ENCODE data around the gene KCNAB1. TPM values are rescaled to one million over a fixed set of nuclear protein-coding genes. Genes with fewer than 3 reads are reported as not detected.

Gene KCNAB1
- total RNA-seq, 4 donors from 2014 or later, result 0.38 to 1.5 (median 0.49) TPM

- Histone ChIP-seq H3K36me3 (no peaks in the 10 kb centered on the region), H3K27me3 (peaks cover 45% of the 10 kb centered on the region), H3K4me3 (no peak overlapping the region), H3K4me1 (peaks cover 14% of the 10 kb centered on the region), H3K9me3 (no peaks in the 10 kb centered on the region), H3K27ac (no peak overlapping the region)
- no peak for TF ChIP-seq POLR2AphosphoS5 (IDR thresholded peaks at IDR 0.05)
- no peak for TF ChIP-seq POLR2A (IDR thresholded peaks at IDR 0.05)
- TF ChIP-seq CTCF (IDR thresholded peaks at IDR 0.05), result no peak
- TF ChIP-seq EP300 (IDR thresholded peaks at IDR 0.05), result no peak
- no peak for DNase-seq (ENCODE audit: low spot score in 2 of 2)
- WGBS, result 100% methylated on average over 1 of the region's 1 CpG
Measured at GRCh38 chr3:156293566-156293965, 173.2 kb downstream of the KCNAB1 start.

DNA sequence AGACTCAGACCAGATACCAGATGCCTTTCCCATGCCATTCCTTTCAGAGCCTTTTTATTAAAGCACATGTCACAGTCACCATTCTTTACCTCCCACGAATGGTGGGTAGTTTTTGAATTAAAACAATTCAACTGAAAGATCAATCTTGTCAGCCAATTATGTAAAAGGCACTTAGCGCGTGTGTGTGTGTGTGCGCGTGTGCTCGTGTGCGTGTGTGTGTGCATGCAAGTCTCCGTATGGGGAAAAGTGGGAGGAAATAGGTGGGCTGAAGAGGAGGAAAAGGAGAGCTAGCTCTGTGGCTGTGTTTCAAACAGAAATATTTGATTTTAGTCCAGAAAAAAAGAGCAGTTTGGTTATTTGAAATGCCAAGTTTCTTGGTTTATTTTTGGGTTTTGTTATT is 177.2 kb downstream of the KCNAB1 start:
- TF ChIP-seq CTCF (IDR thresholded peaks at IDR 0.05), result no peak
- TF ChIP-seq POLR2AphosphoS5 (IDR thresholded peaks at IDR 0.05), result no peak
- no peak for TF ChIP-seq POLR2A (IDR thresholded peaks at IDR 0.05)
- no peak for TF ChIP-seq EP300 (IDR thresholded peaks at IDR 0.05)
- Histone ChIP-seq H3K36me3 (no peaks in the 10 kb centered on the region), H3K27me3 (peaks cover 14% of the 10 kb centered on the region), H3K4me1 (peaks cover 7% of the 10 kb centered on the region), H3K4me3 (no peak overlapping the region), H3K9me3 (no peaks in the 10 kb centered on the region), H3K27ac (no peak overlapping the region)
- no peak for DNase-seq (ENCODE audit: low spot score in 2 of 2)
- 92% methylated on average over 8 of the region's 8 CpGs for WGBS

DNA sequence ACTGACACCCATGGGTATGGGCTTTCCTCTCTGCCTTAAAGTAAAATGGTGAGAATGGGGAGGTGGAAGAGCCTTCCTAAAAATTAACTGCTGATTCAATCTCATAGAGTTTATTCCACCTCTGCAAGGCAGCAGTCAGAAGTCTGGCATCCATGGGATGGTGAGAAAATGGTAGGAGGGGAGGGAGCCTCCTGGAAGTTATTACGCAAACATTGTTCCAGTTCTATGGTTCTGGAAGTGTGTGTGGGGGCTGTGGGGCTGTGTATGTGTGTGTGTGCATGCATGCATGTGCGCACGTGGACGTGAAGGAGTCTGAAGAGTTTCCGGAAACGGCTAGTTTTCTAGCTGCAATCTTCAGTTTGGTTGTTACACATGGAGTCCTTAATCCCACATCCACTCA is 177.6 kb downstream of the KCNAB1 start:
- peaks cover 12% of the 10 kb centered on the region for H3K27me3 ChIP-seq
- no peaks in the 10 kb centered on the region for H3K9me3 ChIP-seq
- 92% methylated on average over 6 of the region's 6 CpGs for WGBS
- no peak for DNase-seq (ENCODE audit: low spot score in 2 of 2)
- H3K27ac ChIP-seq, result no peak overlapping the region
- H3K4me3 ChIP-seq, result no peak overlapping the region
- no peaks in the 10 kb centered on the region for H3K36me3 ChIP-seq
- TF ChIP-seq POLR2AphosphoS5 (IDR thresholded peaks at IDR 0.05), result no peak
- H3K4me1 ChIP-seq, result peaks cover 7% of the 10 kb centered on the region

DNA sequence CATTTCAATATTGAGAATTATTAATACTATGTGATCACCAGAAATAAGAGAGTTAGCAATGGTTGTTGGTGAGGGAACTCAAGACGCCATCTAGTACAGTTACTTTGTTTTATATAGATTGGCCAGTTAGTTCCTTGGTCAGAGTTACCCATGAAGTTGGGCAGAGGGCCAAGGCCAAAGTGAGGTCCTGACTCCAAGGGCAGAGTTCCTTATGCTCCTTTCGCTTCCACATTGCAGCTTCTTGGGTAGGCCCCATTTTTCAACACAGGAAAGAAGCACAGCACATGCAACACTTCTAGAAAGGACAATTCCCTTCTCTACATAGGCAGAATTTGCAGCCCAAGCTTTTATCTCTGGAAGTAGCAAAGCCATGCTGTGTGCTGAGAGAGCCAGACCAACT is 178.6 kb downstream of the KCNAB1 start:
- no peaks in the 10 kb centered on the region for H3K9me3 ChIP-seq
- no peak for DNase-seq (ENCODE audit: low spot score in 2 of 2)
- no peak for TF ChIP-seq EP300 (IDR thresholded peaks at IDR 0.05)
- TF ChIP-seq CTCF (IDR thresholded peaks at IDR 0.05), result no peak
- no peak for TF ChIP-seq POLR2AphosphoS5 (IDR thresholded peaks at IDR 0.05)
- no peak for TF ChIP-seq POLR2A (IDR thresholded peaks at IDR 0.05)
- H3K36me3 ChIP-seq, result no peaks in the 10 kb centered on the region
- H3K4me3 ChIP-seq, result no peak overlapping the region
- peaks cover 11% of the 10 kb centered on the region for H3K4me1 ChIP-seq
- H3K27ac ChIP-seq, result no peak overlapping the region
- H3K27me3 ChIP-seq, result peaks cover 5% of the 10 kb centered on the region
- WGBS, result 92% methylated on average over 2 of the region's 2 CpGs

DNA sequence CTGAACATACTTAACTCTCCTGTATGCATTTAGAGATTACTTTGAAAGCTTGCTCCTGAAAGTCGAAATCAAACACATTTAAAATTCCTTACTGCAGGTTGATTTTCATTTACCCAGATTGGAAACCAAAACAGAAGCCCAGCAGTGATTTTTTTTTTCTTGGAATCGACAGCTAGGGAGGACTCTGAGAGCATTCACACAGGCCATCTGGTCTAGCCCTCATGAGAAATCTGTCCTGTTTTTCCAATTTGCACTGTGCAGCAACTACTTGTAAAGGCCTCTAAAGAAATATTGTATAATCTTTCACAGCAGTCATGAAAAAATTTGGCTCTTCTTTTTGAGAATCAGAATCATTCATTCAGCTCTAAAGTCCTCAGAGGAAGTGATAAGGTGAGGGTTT is 179.2 kb downstream of the KCNAB1 start:
- H3K27ac ChIP-seq, result no peak overlapping the region
- H3K4me3 ChIP-seq, result no peak overlapping the region
- no peaks in the 10 kb centered on the region for H3K9me3 ChIP-seq
- no peak for DNase-seq (ENCODE audit: low spot score in 2 of 2)
- H3K36me3 ChIP-seq, result no peaks in the 10 kb centered on the region
- WGBS, result 79% methylated on average over 2 of the region's 2 CpGs
- TF ChIP-seq EP300 (IDR thresholded peaks at IDR 0.05) (no peak), CTCF (IDR thresholded peaks at IDR 0.05) (no peak), POLR2AphosphoS5 (IDR thresholded peaks at IDR 0.05) (no peak), POLR2A (IDR thresholded peaks at IDR 0.05) (no peak)
- peaks cover 11% of the 10 kb centered on the region for H3K4me1 ChIP-seq
- H3K27me3 ChIP-seq, result peaks cover 3% of the 10 kb centered on the region

DNA sequence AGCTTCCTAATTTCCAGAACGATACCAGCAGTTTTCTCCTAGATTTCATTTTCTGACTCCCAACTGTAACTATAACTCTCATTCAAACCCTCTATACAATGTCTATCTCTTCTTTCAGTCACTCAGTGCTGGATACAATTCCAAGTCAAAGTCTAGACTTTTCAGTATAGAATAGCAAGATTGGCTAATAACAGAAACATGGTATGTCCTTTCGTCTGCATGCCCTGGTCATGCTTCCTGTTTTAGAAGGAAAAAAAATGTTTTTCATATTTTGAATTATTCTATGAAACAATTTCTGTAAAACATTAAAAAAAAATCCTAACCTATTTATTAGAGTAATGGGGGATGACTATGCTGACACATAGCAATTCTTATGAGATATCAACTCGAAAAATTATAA is 180.0 kb downstream of the KCNAB1 start:
- Histone ChIP-seq H3K4me1 (peaks cover 11% of the 10 kb centered on the region), H3K4me3 (no peak overlapping the region), H3K27me3 (no peaks in the 10 kb centered on the region), H3K36me3 (no peaks in the 10 kb centered on the region), H3K27ac (no peak overlapping the region), H3K9me3 (no peaks in the 10 kb centered on the region)
- no peak for DNase-seq (ENCODE audit: low spot score in 2 of 2)
- WGBS, result 93% methylated on average over 3 of the region's 3 CpGs
- TF ChIP-seq POLR2AphosphoS5 (IDR thresholded peaks at IDR 0.05), result no peak
- TF ChIP-seq POLR2A (IDR thresholded peaks at IDR 0.05), result no peak
- TF ChIP-seq CTCF (IDR thresholded peaks at IDR 0.05), result no peak
- TF ChIP-seq EP300 (IDR thresholded peaks at IDR 0.05), result no peak

Data from suprapubic skin (tissue), 4 donors.